GM19035 (cell line): ENCODE measurements around the gene NUP58.

ENCODE experiments used
- ATAC-seq: cut with Tn5 transposase; IDR thresholded peaks from one replicate; pipeline ENCODE4 v1.9.1; 2021; ENCODE audit not compliant: unreplicated experiment

The NUP58 gene

DNA sequence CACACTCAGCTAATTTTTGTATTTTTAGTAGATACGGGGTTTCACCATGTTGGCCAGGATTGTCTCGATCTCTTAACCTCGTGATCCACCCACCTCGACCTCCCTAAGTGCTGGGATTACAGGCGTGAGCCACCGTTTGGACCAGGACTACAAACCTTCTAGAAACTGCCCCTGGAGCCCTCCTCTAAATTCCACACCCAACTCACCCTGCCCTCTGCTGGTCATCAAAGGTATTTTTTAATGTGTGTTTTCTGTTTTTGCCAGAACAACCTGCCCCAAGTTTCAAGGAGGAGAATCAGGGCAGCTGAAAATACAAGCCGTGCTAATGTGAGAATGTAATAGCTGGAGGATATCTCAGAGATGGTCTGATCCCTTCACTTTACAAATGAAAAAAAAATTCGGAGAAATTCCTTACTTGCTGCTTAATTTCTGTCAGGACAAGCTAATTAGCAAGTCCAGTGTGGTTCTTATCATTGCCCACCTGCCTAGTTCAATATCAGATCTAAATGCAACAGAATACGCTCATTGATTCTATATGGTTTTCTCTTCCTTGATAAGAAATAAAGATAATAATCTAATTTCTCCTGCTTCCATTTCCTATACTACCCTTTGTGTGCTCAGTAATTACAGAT, 74.4 kb downstream of the NUP58 start:
- no peak for ATAC-seq

DNA sequence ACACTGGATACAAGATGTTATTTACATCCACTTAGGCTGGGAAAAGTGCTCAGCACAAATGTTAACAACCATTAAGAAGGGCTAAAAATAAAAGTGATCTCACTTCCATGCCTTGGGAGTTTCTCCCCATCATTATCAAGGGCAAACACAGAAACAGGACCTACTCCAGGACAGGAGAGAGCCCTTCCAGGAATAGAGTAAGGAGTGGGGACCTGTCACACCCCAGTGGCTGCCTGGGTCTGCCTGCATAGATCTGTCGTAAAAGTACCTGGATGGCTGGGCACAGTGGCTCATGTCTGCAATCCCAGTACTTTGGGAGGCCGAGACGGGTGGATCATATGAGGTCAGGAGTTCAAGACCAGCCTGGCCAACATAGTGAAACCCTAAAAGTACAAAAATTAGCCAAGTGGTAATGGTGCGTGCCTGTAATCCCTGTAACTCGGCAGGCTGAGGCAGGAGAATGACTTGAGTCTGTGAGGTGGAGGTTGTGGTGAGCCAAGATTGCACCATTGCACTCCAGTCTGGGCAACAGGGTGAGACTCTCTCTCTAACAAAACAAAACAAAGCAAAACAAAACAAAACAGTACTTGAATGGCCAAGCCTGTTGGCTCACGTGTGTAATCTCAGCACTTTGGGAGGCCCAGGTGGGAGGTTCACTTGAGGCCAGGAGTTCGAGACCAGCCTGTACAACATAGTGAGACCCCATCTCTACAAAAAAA, 76.0 kb downstream of the NUP58 start:
- no peak for ATAC-seq

DNA sequence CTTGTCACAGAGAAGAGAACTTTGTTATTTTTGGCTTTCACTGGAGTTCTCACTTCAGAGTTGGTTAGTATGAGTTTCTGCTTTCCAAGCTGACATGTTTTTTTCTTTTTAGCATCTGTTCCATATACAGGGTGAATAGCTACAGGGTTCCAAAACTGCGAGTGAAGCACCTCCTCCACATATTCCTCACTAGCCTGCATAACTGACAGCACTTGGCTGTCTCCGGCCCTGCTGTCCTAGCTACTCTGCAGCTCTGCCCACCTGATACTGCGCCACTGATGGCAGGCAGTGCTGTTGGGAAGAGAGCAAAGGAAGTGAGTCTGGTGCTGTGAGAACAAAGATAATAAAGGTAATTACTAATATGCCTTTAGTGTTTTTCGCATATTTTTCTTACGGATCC, 77.1 kb downstream of the NUP58 start:
- ATAC-seq, result no peak

DNA sequence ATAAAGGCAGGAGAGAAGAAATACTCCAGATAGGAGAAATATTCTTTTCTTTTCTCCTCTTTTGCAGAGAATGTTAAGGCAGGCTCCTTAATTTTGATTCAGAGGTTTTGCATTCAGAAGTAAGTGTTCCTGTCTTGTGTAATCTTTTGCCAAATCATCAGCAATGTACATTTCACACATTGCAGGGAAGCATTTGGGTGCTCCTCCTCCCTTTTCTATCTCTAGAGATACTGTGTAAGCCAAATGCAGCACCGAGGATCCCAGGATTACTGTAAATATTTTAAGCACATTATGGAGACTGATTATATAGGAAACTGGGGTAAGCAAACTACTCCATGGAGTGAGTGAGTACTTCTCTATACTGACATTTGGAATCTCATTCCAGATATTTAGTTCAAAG, 77.6 kb downstream of the NUP58 start:
- ATAC-seq, result no peak

DNA sequence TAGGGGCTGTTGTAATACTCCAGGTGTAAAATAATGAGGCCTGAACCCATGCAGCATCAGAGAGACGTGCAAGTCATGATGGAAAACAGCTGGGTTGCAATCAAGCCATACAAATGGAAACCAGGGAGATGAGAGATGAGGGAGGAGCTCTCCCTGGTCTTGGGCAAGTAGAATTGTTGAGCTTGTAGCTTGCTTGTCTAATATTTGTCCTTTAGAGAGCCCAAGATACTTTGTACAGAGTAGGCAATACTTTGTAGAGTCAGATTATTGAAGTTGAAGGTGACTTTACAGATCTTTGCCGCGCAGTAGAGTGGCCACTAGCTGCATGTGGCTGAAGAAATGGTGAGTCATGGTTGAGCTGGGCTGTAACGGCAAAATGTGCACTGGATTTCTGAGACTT, 78.7 kb downstream of the NUP58 start:
- ATAC-seq, result no peak

DNA sequence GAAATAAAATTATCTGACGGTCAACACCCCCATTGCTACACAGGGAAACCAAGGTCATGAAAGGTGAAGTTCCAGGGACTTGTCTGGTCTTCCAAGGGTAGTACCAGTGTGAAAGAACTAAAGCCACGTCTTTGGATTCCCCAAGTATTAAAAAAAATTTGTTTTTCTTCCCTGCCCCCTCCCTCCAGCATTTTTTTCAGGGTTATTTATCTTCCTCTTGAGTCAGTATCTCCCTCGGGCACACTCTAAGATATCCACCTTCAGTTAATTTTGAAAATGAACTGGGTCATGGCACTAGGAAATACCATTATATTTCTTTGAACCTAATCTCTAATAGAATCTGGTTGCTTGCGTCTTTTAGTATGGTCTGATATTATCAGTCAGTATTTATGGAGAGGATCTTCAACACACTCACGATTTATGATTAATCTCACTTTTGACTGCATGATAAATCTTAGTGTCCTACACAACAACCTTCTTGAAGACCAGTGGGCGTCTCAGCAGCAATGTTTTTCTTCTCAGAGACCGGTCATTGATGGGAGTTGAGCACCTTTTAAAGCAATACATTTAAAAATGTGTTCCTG, 79.4 kb downstream of the NUP58 start:
- no peak for ATAC-seq

DNA sequence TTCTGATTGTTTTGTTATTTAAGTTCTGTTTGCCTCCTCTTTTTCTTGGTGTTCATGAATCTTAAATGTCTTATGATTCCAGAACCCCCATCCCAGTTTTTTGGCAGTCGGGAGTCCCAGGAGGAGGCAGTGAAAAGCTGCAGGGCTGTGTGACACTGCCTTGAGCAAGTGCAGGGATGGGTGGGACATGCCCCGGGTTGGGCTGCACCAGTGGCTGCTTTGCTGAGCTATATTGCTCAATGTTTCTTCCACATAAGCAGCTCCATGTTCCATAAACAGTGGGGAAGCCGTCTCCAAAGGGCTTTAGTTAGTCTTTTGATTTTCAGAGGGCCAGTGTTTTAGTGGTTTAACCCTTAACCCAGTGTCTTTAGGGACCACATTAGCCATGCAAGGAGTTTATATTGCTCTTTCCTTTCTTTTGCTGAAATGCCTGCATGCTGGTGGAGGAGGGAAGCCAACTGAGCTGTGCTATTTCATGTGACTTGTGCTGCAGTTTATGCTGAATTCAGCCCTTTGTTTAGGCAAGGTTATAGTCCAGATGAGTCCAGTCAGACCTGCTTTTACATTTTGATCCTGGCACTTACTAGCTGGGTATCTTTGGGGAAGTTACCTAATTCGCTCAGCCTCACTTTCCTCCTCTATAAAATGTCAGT, 83.5 kb downstream of the NUP58 start:
- no peak for ATAC-seq

DNA sequence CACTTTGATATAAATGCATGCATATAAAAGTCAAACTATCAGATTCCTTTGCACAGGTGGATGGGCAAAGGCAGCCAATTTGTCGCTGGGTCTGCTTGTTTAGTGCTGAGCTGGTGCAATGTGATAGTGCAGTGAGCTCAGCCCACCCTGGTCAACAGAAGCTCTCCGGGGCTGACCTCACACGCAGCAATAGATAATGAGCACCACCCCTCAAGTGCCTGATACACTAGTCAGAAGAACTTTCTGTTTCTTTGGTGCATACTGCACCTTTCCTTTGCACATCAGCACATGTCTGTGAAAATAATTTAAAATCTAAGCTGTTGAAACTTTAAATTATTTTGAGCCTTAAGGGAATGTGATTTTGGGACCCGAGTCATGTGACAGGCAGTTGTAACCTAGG, 90.5 kb downstream of the NUP58 start:
- ATAC-seq, result no peak
